Mammary epithelial cell (primary cell): ENCODE results near the gene FSTL4.

ENCODE experiments used
- CTCF ChIP-seq, 2 donors: IDR thresholded peaks in 1 of 2; conservative IDR thresholded peaks in 1 of 2; 2 replicates each; pipeline ENCODE4 v1.5.1; 2011 to 2012; ENCODE audit warnings: inconsistent platforms in 2 of 2, low read length in 2 of 2, mild to moderate bottlenecking in 2 of 2, control low read depth in 1 of 2, low read depth in 1 of 2; ENCODE audit not compliant: insufficient read depth in 1 of 2; ENCODE audit errors: extremely low read depth in 1 of 2
- EZH2 ChIP-seq: IDR thresholded peaks from 2 replicates; pipeline ENCODE4 v1.6.1; 2012; ENCODE audit warnings: low read length, inconsistent platforms, borderline replicate concordance

GRCh38 chr5:133265257-133265656 is 347.1 kb downstream of the FSTL4 start:
- TF ChIP-seq CTCF (conservative IDR thresholded peaks at IDR 0.05 in 1 of 2, IDR thresholded peaks at IDR 0.05 in 1 of 2; ENCODE audit: extremely low read depth in 1 of 2, insufficient read depth in 1 of 2, low read depth in 1 of 2, low read length in 2 of 2): no peak
- TF ChIP-seq EZH2: no peak
